Measurements from ENCODE around the gene MYO5B.

The MYO5B gene

DNA sequence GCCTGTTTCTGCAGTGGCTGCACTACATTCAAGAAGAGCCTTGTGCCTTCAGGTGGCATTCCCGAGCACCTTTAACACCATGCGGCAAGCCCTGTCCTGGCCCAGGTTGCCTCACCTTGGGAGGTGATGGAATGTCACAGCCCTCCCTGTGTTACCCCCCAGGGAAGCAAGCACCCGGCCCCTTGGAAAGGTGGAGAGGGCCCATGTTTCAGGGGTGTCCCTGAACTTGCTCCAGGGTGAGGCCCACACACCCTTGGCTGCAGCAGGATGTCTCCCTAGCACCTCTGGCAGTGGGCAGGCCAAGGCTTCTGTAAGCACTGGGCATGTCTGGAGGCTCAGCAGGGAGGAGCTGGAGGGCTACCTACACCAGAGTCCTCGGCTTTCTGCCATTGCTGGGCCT, 352.3 kb downstream of the MYO5B start:
- Histone ChIP-seq H3K36me3 (replicated peaks in 1 of 2; ENCODE audit: control insufficient read depth in 2 of 2, insufficient read depth in 2 of 2, low read length in 2 of 2) (no peaks in the 10 kb centered on the region), H3K27me3 (ENCODE audit: control insufficient read depth in 3 of 3, insufficient read depth in 3 of 3, low read depth in 1 of 3, low read length in 3 of 3) (peaks cover 0 to 14% (median 0%) of the 10 kb centered on the region in 3 experiments), H3K4me2 (ENCODE audit: insufficient read depth, low read length, poor library complexity, severe bottlenecking) (no peak overlapping the region), H3K9me3 (replicated peaks in 1 of 2; ENCODE audit: control insufficient read depth in 2 of 2, insufficient read depth in 1 of 2, low read depth in 1 of 2, low read length in 2 of 2) (no peaks in the 10 kb centered on the region), H2BK15ac (ENCODE audit: low read length) (no peak overlapping the region), H2BK5ac (ENCODE audit: low read length) (no peak overlapping the region), H3K4ac (ENCODE audit: low read length) (no peak overlapping the region), H4K8ac (ENCODE audit: low read depth, low read length) (no peak overlapping the region), H3K9ac (ENCODE audit: low read depth, low read length, poor library complexity) (no peak overlapping the region), H2BK120ac (ENCODE audit: low read depth, low read length) (no peak overlapping the region), H3K4me3 (ENCODE audit: low read length in 2 of 2) (no peak overlapping the region), H3K14ac (ENCODE audit: low read length) (no peak overlapping the region), H3K79me1 (ENCODE audit: low read depth, low read length) (no peaks in the 10 kb centered on the region), H2AFZ (ENCODE audit: low read length) (no peak overlapping the region), H3K23ac (ENCODE audit: low read depth, low read length, poor library complexity) (peak overlapping the region; percentile 35), H4K91ac (ENCODE audit: low read depth, low read length, poor library complexity) (no peak overlapping the region), H2BK12ac (ENCODE audit: low read length) (no peak overlapping the region), H3K4me1 (ENCODE audit: control insufficient read depth in 2 of 2, insufficient read depth in 1 of 2, low read depth in 1 of 2, low read length in 2 of 2) (peaks cover 0 to 21% of the 10 kb centered on the region in 2 donors), H3K18ac (ENCODE audit: low read length) (peak overlapping the region; percentile 24), H3K27ac (replicated peaks; ENCODE audit: low read length) (no peak overlapping the region), H2AK5ac (ENCODE audit: low read depth, low read length) (no peak overlapping the region)
- no peak for DNase-seq (ENCODE audit: low spot score)
- no CpG with 5 or more reads among the region's 4 CpGs for WGBS, 2 donors (ENCODE audit: extremely low coverage in 2 of 2, insufficient read length in 2 of 2, insufficient replicate concordance in 1 of 2)

DNA sequence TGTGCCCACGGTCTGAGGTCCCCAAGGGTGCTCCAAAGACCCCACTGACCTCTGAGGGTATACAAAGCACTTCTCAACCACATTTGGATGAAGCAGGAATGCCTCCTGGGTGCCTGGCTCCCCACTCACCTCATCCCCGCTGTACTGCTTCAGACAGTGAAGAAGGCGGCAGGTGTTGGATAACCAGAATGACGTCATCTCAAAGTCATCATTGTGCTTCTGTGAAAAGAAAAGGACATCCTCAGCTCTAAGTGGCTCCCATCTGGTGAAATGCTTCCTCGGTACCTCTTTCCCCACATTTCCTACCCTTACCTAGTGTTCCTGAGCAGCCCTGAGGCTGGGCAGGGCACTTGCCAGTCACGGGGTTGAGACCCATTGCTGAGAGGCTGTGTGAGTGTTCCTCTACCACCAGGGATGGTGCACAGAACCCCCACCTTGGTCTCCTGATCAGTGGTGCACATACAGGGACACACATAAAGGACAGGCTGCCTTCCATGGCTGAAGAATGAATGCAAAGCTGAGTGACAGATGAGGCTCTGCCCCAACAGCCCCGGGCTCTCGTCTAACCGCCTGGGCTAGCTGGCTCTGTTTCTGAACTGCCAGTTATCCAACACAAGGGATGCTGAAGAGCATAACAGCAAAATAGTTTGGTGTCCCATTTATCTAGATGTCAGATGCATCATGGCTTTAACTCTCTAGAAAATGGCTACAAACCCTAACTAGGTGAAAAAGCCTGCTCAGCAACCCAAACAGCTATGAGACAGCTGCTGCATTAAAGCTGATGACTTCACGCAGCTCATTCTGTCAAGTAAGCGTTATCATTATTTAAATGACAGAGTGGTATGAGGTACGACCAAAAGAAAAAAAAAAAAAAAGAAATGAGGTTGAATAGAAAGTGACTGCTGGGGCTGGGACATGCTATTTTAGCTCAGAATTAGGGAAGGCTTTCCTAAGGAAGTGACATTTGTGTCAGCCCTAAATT, 353.4 kb downstream of the MYO5B start:
- no peaks in the 10 kb centered on the region for H3K9me3 ChIP-seq (replicated peaks in 1 of 2; ENCODE audit: control insufficient read depth in 2 of 2, insufficient read depth in 1 of 2, low read depth in 1 of 2, low read length in 2 of 2)
- no peak overlapping the region for H3K4ac ChIP-seq (ENCODE audit: low read length)
- H3K18ac ChIP-seq (ENCODE audit: low read length) = peak overlapping the region; percentile 41
- no peak overlapping the region for H2AK5ac ChIP-seq (ENCODE audit: low read depth, low read length)
- no peak overlapping the region for H3K23ac ChIP-seq (ENCODE audit: low read depth, low read length, poor library complexity)
- H3K4me2 ChIP-seq (ENCODE audit: insufficient read depth, low read length, poor library complexity, severe bottlenecking) = no peak overlapping the region
- H3K27me3 ChIP-seq (ENCODE audit: control insufficient read depth in 3 of 3, insufficient read depth in 3 of 3, low read depth in 1 of 3, low read length in 3 of 3) = peaks cover 0 to 11% (median 0%) of the 10 kb centered on the region in 3 experiments
- H3K36me3 ChIP-seq (replicated peaks in 1 of 2; ENCODE audit: control insufficient read depth in 2 of 2, insufficient read depth in 2 of 2, low read length in 2 of 2) = no peaks in the 10 kb centered on the region
- no peak overlapping the region for H3K14ac ChIP-seq (ENCODE audit: low read length)
- no peak overlapping the region for H2BK5ac ChIP-seq (ENCODE audit: low read length)
- H2BK12ac ChIP-seq (ENCODE audit: low read length) = no peak overlapping the region
- no peak overlapping the region for H2BK15ac ChIP-seq (ENCODE audit: low read length)
- H3K4me3 ChIP-seq (ENCODE audit: low read length in 2 of 2) = no peak overlapping the region
- no peaks in the 10 kb centered on the region for H3K79me1 ChIP-seq (ENCODE audit: low read depth, low read length)
- H3K9ac ChIP-seq (ENCODE audit: low read depth, low read length, poor library complexity) = no peak overlapping the region
- no peak overlapping the region for H3K27ac ChIP-seq (replicated peaks; ENCODE audit: low read length)
- no peak for DNase-seq (ENCODE audit: low spot score)
- no peak overlapping the region for H2AFZ ChIP-seq (ENCODE audit: low read length)
- no peak overlapping the region for H4K91ac ChIP-seq (ENCODE audit: low read depth, low read length, poor library complexity)
- no peak overlapping the region for H2BK120ac ChIP-seq (ENCODE audit: low read depth, low read length)
- no CpG with 5 or more reads among the region's 12 CpGs for WGBS, 2 donors (ENCODE audit: extremely low coverage in 2 of 2, insufficient read length in 2 of 2, insufficient replicate concordance in 1 of 2)
- peaks cover 0 to 15% of the 10 kb centered on the region in 2 donors for H3K4me1 ChIP-seq (ENCODE audit: control insufficient read depth in 2 of 2, insufficient read depth in 1 of 2, low read depth in 1 of 2, low read length in 2 of 2)
- no peak overlapping the region for H4K8ac ChIP-seq (ENCODE audit: low read depth, low read length)

DNA sequence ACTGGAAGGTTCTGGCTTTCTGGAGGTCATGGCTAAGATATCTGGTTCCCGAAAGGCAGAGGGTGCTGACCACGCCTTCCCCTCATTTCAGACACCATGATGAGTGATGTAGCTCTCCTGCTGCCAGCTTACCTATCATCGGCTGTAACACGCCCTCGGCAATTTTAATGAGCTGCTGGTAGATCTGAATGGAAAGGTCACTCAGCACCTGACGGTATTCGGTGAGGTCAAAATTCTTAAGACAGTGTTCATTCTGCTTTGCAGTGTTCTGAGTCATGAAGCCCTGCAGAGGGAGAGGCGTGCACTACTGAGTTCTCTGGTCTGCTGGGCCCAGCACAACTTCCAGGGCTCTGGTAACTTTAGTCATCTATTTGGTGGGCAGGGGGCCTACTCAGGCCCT, 355.9 kb downstream of the MYO5B start:
- no peak overlapping the region for H3K27ac ChIP-seq (replicated peaks; ENCODE audit: low read length)
- no CpG with 5 or more reads among the region's 8 CpGs for WGBS, 2 donors (ENCODE audit: extremely low coverage in 2 of 2, insufficient read length in 2 of 2, insufficient replicate concordance in 1 of 2)
- no peak overlapping the region for H2AK5ac ChIP-seq (ENCODE audit: low read depth, low read length)
- H3K9me3 ChIP-seq (replicated peaks in 1 of 2; ENCODE audit: control insufficient read depth in 2 of 2, insufficient read depth in 1 of 2, low read depth in 1 of 2, low read length in 2 of 2) = no peaks in the 10 kb centered on the region
- no peak overlapping the region for H3K18ac ChIP-seq (ENCODE audit: low read length)
- no peak overlapping the region for H3K4ac ChIP-seq (ENCODE audit: low read length)
- H2BK120ac ChIP-seq (ENCODE audit: low read depth, low read length) = no peak overlapping the region
- H4K91ac ChIP-seq (ENCODE audit: low read depth, low read length, poor library complexity) = no peak overlapping the region
- no peaks in the 10 kb centered on the region for H3K79me1 ChIP-seq (ENCODE audit: low read depth, low read length)
- peaks cover 0 to 1% of the 10 kb centered on the region in 2 donors for H3K4me1 ChIP-seq (ENCODE audit: control insufficient read depth in 2 of 2, insufficient read depth in 1 of 2, low read depth in 1 of 2, low read length in 2 of 2)
- H3K4me2 ChIP-seq (ENCODE audit: insufficient read depth, low read length, poor library complexity, severe bottlenecking) = no peak overlapping the region
- H3K14ac ChIP-seq (ENCODE audit: low read length) = no peak overlapping the region
- H3K4me3 ChIP-seq (ENCODE audit: low read length in 2 of 2) = no peak overlapping the region
- no peak overlapping the region for H2BK15ac ChIP-seq (ENCODE audit: low read length)
- H2AFZ ChIP-seq (ENCODE audit: low read length) = no peak overlapping the region
- no peak overlapping the region for H2BK5ac ChIP-seq (ENCODE audit: low read length)
- H2BK12ac ChIP-seq (ENCODE audit: low read length) = no peak overlapping the region
- no peak overlapping the region for H3K23ac ChIP-seq (ENCODE audit: low read depth, low read length, poor library complexity)
- H3K36me3 ChIP-seq (replicated peaks in 1 of 2; ENCODE audit: control insufficient read depth in 2 of 2, insufficient read depth in 2 of 2, low read length in 2 of 2) = no peaks in the 10 kb centered on the region
- no peaks in the 10 kb centered on the region for H3K27me3 ChIP-seq (ENCODE audit: control insufficient read depth in 3 of 3, insufficient read depth in 3 of 3, low read depth in 1 of 3, low read length in 3 of 3)
- H4K8ac ChIP-seq (ENCODE audit: low read depth, low read length) = no peak overlapping the region
- DNase-seq (ENCODE audit: low spot score) = no peak
- H3K9ac ChIP-seq (ENCODE audit: low read depth, low read length, poor library complexity) = no peak overlapping the region

DNA sequence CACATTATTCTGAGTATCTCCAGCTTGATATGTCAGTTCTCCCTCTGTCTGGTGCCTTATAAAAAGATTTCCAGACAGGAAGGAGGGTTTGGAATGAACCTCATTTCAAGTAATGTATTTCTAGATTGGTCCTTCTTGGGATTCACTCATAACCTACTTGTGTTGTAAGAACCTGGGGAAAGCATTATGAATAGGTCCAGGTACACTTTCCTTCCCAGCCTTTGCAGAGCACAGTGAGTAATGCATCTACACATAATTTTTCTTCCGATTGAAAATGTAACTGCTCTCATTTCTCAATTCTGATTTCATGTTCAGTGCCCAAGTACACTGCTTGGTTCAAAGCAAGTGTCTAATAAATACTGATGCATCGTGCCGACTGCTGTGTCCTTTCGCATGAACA, 356.6 kb downstream of the MYO5B start:
- H3K9ac ChIP-seq (ENCODE audit: low read depth, low read length, poor library complexity) = no peak overlapping the region
- no peaks in the 10 kb centered on the region for H3K9me3 ChIP-seq (replicated peaks in 1 of 2; ENCODE audit: control insufficient read depth in 2 of 2, insufficient read depth in 1 of 2, low read depth in 1 of 2, low read length in 2 of 2)
- no peak overlapping the region for H3K23ac ChIP-seq (ENCODE audit: low read depth, low read length, poor library complexity)
- H3K79me1 ChIP-seq (ENCODE audit: low read depth, low read length) = no peaks in the 10 kb centered on the region
- no peak overlapping the region for H2BK5ac ChIP-seq (ENCODE audit: low read length)
- no peak overlapping the region for H3K4ac ChIP-seq (ENCODE audit: low read length)
- H2AK5ac ChIP-seq (ENCODE audit: low read depth, low read length) = no peak overlapping the region
- no peaks in the 10 kb centered on the region for H3K27me3 ChIP-seq (ENCODE audit: control insufficient read depth in 3 of 3, insufficient read depth in 3 of 3, low read depth in 1 of 3, low read length in 3 of 3)
- no peak overlapping the region for H4K91ac ChIP-seq (ENCODE audit: low read depth, low read length, poor library complexity)
- no peak overlapping the region for H3K4me3 ChIP-seq (ENCODE audit: low read length in 2 of 2)
- H3K4me1 ChIP-seq (ENCODE audit: control insufficient read depth in 2 of 2, insufficient read depth in 1 of 2, low read depth in 1 of 2, low read length in 2 of 2) = peaks cover 0 to 1% of the 10 kb centered on the region in 2 donors
- no peak overlapping the region for H3K4me2 ChIP-seq (ENCODE audit: insufficient read depth, low read length, poor library complexity, severe bottlenecking)
- no peak overlapping the region for H3K14ac ChIP-seq (ENCODE audit: low read length)
- H2BK12ac ChIP-seq (ENCODE audit: low read length) = no peak overlapping the region
- WGBS, 2 donors (ENCODE audit: extremely low coverage in 2 of 2, insufficient read length in 2 of 2, insufficient replicate concordance in 1 of 2) = no CpG with 5 or more reads among the region's 4 CpGs
- no peak overlapping the region for H3K18ac ChIP-seq (ENCODE audit: low read length)
- H2AFZ ChIP-seq (ENCODE audit: low read length) = no peak overlapping the region
- no peak overlapping the region for H2BK120ac ChIP-seq (ENCODE audit: low read depth, low read length)
- H3K36me3 ChIP-seq (replicated peaks in 1 of 2; ENCODE audit: control insufficient read depth in 2 of 2, insufficient read depth in 2 of 2, low read length in 2 of 2) = no peaks in the 10 kb centered on the region
- no peak overlapping the region for H2BK15ac ChIP-seq (ENCODE audit: low read length)
- H3K27ac ChIP-seq (replicated peaks; ENCODE audit: low read length) = no peak overlapping the region
- H4K8ac ChIP-seq (ENCODE audit: low read depth, low read length) = no peak overlapping the region
- no peak for DNase-seq (ENCODE audit: low spot score)
